Osteoblast (primary cell): ENCODE results near the gene RGL4. TPM values are rescaled to one million over a fixed set of nuclear protein-coding genes. Genes with fewer than 3 reads are reported as not detected.

ENCODE experiments used
- DNase-seq: peaks from one replicate; pipeline ENCODE4 v3.0.0; 2011; ENCODE audit warnings: low spot score, mixed read lengths; ENCODE audit not compliant: insufficient read length; ENCODE audit errors: missing footprints
- H2AFZ ChIP-seq: 2 replicates; pipeline ENCODE4 v1.6.0; 2011; ENCODE audit warnings: mild to moderate bottlenecking, low read length
- H3K27ac ChIP-seq: 2 replicates; pipeline ENCODE4 v1.5.1; 2011; ENCODE audit warnings: mild to moderate bottlenecking, low read depth, low read length, moderate library complexity
- H3K27me3 ChIP-seq: 2 replicates; pipeline ENCODE4 v1.6.0; 2012; ENCODE audit warnings: mild to moderate bottlenecking, control low read depth, inconsistent platforms, low read length, moderate library complexity; ENCODE audit not compliant: insufficient read depth
- H3K36me3 ChIP-seq: 2 replicates; pipeline ENCODE4 v1.5.1; 2011; ENCODE audit warnings: mild to moderate bottlenecking, low read length, control low read depth, moderate library complexity; ENCODE audit not compliant: insufficient read depth
- H3K4me1 ChIP-seq: 2 replicates; pipeline ENCODE4 v1.5.1; 2011; ENCODE audit warnings: mild to moderate bottlenecking, low read length, control low read depth, moderate library complexity; ENCODE audit not compliant: insufficient read depth
- H3K4me2 ChIP-seq: 2 replicates; pipeline ENCODE4 v1.6.0; 2011; ENCODE audit warnings: mild to moderate bottlenecking, low read length; ENCODE audit not compliant: insufficient read depth
- H3K4me3 ChIP-seq: fragments of 200-600 bp; sonication (generic); 3 replicates; pipeline ENCODE4 v1.5.1; 2012; ENCODE audit warnings: mild to moderate bottlenecking, low read length, inconsistent platforms; ENCODE audit not compliant: insufficient read depth
- H3K79me2 ChIP-seq: 2 replicates; pipeline ENCODE4 v1.6.0; 2012; ENCODE audit warnings: mild to moderate bottlenecking, low read length, control low read depth, inconsistent platforms; ENCODE audit not compliant: insufficient read depth
- H3K9me3 ChIP-seq: 2 replicates; pipeline ENCODE4 v1.5.1; 2011; ENCODE audit warnings: low read depth, low read length, control low read depth
- H4K20me1 ChIP-seq: 2 replicates; pipeline ENCODE4 v1.6.0; 2012; ENCODE audit warnings: mild to moderate bottlenecking, low read length, control low read depth; ENCODE audit not compliant: insufficient read depth
- CTCF ChIP-seq: IDR thresholded peaks from 2 replicates; pipeline ENCODE4 v1.5.1; 2011; ENCODE audit warnings: mild to moderate bottlenecking, low read depth, low read length, moderate library complexity; ENCODE audit errors: extremely low read depth
- total RNA-seq: library from RNA; depleted of rRNA; stranded (reverse); fragments of >200 nt; gene quantifications from 2 replicates; pipeline ENCODE4 v1.2.3, GENCODE V29; 2012

RGL4 gene
- total RNA-seq, 1 donor: not detected

GRCh38 chr22:23677701-23677995 lies 13.2 kb upstream of the RGL4 start:
- TF ChIP-seq CTCF: no peak
- H2AFZ ChIP-seq: no peak overlapping the region
- H3K79me2 ChIP-seq: no peaks in the 10 kb centered on the region
- H4K20me1 ChIP-seq: no peaks in the 10 kb centered on the region
- no peak overlapping the region for H3K4me2 ChIP-seq
- DNase-seq: no peak
- no peaks in the 10 kb centered on the region for H3K9me3 ChIP-seq
- H3K4me1 ChIP-seq: no peaks in the 10 kb centered on the region
- no peaks in the 10 kb centered on the region for H3K36me3 ChIP-seq
- no peaks in the 10 kb centered on the region for H3K27me3 ChIP-seq
- H3K27ac ChIP-seq: no peak overlapping the region
- H3K4me3 ChIP-seq: no peak overlapping the region

DNA sequence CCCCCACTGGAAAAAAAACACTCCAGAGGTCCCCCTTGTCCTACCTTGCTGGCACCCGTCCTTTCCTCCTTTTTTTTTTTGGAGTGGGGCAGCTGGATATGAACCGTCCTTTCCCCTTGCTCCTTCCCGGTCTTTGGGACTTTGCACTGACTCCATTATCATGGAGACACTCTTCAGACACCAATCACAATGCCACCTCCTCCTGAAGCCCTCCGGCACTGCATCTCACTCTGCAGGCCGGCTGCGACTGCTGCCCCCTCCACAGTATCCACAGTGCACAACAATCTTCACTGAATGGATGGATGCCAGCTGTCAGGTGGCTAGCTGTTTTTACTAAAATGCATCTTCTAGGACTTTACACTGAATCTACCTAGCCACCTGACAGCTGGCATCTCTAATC lies 12.7 kb upstream of the RGL4 start:
- H3K4me3 ChIP-seq: no peak overlapping the region
- H3K4me1 ChIP-seq: no peaks in the 10 kb centered on the region
- H2AFZ ChIP-seq: no peak overlapping the region
- no peak for DNase-seq
- H3K79me2 ChIP-seq: no peaks in the 10 kb centered on the region
- H3K4me2 ChIP-seq: no peak overlapping the region
- H3K27me3 ChIP-seq: no peaks in the 10 kb centered on the region
- no peaks in the 10 kb centered on the region for H3K36me3 ChIP-seq
- no peak overlapping the region for H3K27ac ChIP-seq
- no peaks in the 10 kb centered on the region for H4K20me1 ChIP-seq
- no peak for TF ChIP-seq CTCF
- H3K9me3 ChIP-seq: no peaks in the 10 kb centered on the region

DNA sequence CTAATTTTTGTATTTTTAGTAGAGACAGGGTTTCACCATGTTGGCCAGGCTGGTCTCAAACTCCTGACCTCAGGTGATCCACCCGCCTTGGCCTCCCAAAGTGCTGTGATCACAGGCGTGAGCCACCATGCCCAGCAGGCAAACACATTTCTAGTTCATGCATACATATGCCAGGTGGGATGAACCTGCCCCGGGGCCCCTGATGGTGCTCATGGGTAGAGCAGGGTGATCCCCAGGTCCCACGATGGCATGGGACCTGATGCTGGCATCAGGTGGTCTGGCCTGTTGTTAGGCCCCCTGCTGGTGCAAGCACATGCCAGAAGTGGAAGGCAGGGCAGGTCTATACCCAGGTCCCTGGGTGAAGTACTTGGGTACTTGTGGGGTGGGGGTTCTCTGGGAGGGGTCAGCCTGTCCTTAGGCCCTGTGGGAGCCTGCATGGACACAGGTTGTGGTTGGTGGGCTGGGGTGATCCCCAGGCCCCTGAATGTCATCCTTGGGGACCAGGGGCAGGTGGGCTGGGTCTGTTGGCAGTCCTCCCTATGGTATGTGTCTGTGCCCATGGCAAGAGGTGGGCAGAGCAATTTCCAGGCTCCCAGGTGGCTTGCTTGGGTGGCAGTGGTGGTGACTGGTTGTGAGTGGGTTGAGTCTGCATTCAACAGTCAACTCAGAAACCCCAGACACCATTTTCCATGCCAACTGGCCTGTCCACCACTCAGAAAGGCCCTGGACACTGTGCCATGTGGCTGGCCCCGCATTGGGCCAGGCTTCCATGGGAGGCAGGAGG lies 9.6 kb upstream of the RGL4 start:
- H3K79me2 ChIP-seq: no peaks in the 10 kb centered on the region
- no peak for TF ChIP-seq CTCF
- no peak overlapping the region for H3K4me3 ChIP-seq
- H3K4me1 ChIP-seq: no peaks in the 10 kb centered on the region
- H2AFZ ChIP-seq: no peak overlapping the region
- no peaks in the 10 kb centered on the region for H3K27me3 ChIP-seq
- no peaks in the 10 kb centered on the region for H4K20me1 ChIP-seq
- H3K4me2 ChIP-seq: no peak overlapping the region
- H3K36me3 ChIP-seq: no peaks in the 10 kb centered on the region
- no peaks in the 10 kb centered on the region for H3K9me3 ChIP-seq
- DNase-seq: no peak
- no peak overlapping the region for H3K27ac ChIP-seq

DNA sequence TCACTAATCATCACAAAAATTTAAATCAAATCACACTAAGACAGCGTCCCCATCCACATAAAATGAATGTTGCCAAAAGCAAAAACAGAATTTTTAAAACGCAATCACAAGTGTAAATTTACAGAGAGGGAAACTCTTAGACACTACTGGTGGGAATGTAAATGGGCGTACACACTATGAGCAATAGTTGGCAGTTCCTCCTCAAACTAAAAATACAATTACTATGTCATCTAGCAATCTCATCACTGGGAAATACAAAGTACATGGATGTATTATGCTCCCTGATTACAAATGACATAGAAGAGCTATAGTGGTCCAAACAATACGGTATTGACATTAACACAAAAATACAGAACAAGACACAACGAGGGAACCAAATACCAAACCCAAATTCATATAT lies 8.7 kb upstream of the RGL4 start:
- H3K9me3 ChIP-seq: no peaks in the 10 kb centered on the region

More for the DNA sequence above, 8.7 kb upstream of the RGL4 start:
- no peak overlapping the region for H3K4me2 ChIP-seq
- TF ChIP-seq CTCF: no peak
- no peak overlapping the region for H2AFZ ChIP-seq
- H3K27ac ChIP-seq: no peak overlapping the region
- DNase-seq: no peak
- H3K79me2 ChIP-seq: no peaks in the 10 kb centered on the region
- no peaks in the 10 kb centered on the region for H4K20me1 ChIP-seq
- no peaks in the 10 kb centered on the region for H3K36me3 ChIP-seq
- H3K27me3 ChIP-seq: no peaks in the 10 kb centered on the region
- no peak overlapping the region for H3K4me3 ChIP-seq
- no peaks in the 10 kb centered on the region for H3K4me1 ChIP-seq
